H9 (cell line): Measurements from ENCODE around the gene MAP1LC3B. TPM values are rescaled to one million over a fixed set of nuclear protein-coding genes. Genes with fewer than 3 reads are reported as not detected.

Source experiments
- DNase-seq: peaks from one replicate; pipeline ENCODE4 v3.0.0-alpha.2; 2017
- H2AFZ ChIP-seq: one replicate; pipeline ENCODE4 v1.6.1; 2013; ENCODE audit warnings: mild to moderate bottlenecking, low read length, control low read depth, moderate library complexity
- H2AK5ac ChIP-seq: 2 replicates; pipeline ENCODE4 v1.6.1; 2013; ENCODE audit warnings: low read length, control low read depth, mixed read lengths; ENCODE audit not compliant: insufficient read length
- H2BK120ac ChIP-seq: one replicate; pipeline ENCODE4 v1.6.1; 2013; ENCODE audit warnings: low read depth, mild to moderate bottlenecking, low read length, control low read depth, inconsistent platforms; ENCODE audit not compliant: poor library complexity, severe bottlenecking
- H2BK12ac ChIP-seq: 2 replicates; pipeline ENCODE4 v1.6.1; 2013; ENCODE audit warnings: low read length, control low read depth, mixed read lengths, low read depth; ENCODE audit not compliant: insufficient read length
- H2BK15ac ChIP-seq: 2 replicates; pipeline ENCODE4 v1.6.1; 2013; ENCODE audit warnings: low read depth, low read length, control low read depth
- H2BK20ac ChIP-seq: one replicate; pipeline ENCODE4 v1.6.1; 2013; ENCODE audit warnings: low read depth, mild to moderate bottlenecking, low read length, control low read depth, inconsistent platforms; ENCODE audit not compliant: poor library complexity, severe bottlenecking
- H2BK5ac ChIP-seq: 2 replicates; pipeline ENCODE4 v1.6.1; 2013; ENCODE audit warnings: low read length, control low read depth, mixed read lengths; ENCODE audit not compliant: insufficient read length
- H3K14ac ChIP-seq: 2 replicates; pipeline ENCODE4 v1.6.1; 2013; ENCODE audit warnings: low read length, control low read depth; ENCODE audit not compliant: insufficient read depth
- H3K18ac ChIP-seq: 2 replicates; pipeline ENCODE4 v1.6.1; 2013; ENCODE audit warnings: low read depth, mild to moderate bottlenecking, mixed read lengths, low read length, control low read depth; ENCODE audit not compliant: insufficient read length
- H3K23ac ChIP-seq: 2 replicates; pipeline ENCODE4 v1.6.1; 2013; ENCODE audit warnings: low read length, control low read depth, mixed read lengths, low read depth; ENCODE audit not compliant: insufficient read length
- H3K23me2 ChIP-seq: 2 replicates; pipeline ENCODE4 v1.6.1; 2013; ENCODE audit warnings: low read depth, mild to moderate bottlenecking, mixed read lengths, low read length, control low read depth; ENCODE audit not compliant: insufficient read length, poor library complexity, severe bottlenecking
- H3K27ac ChIP-seq: 2 replicates; pipeline ENCODE4 v1.5.1; 2013; ENCODE audit warnings: low read length, control low read depth, mixed read lengths, low read depth; ENCODE audit not compliant: insufficient read length
- H3K27me3 ChIP-seq: 2 replicates; pipeline ENCODE4 v1.6.1; 2013; ENCODE audit warnings: low read length, control low read depth, inconsistent platforms; ENCODE audit not compliant: insufficient read depth
- H3K4ac ChIP-seq: 2 replicates; pipeline ENCODE4 v1.6.1; 2013; ENCODE audit warnings: low read depth, mild to moderate bottlenecking, control low read depth, inconsistent platforms, low read length, moderate library complexity
- H3K4me1 ChIP-seq: 2 replicates; pipeline ENCODE4 v1.6.1; 2013; ENCODE audit warnings: low read length, control low read depth, inconsistent platforms; ENCODE audit not compliant: insufficient read depth
- H3K4me2 ChIP-seq: 2 replicates; pipeline ENCODE4 v1.6.1; 2013; ENCODE audit warnings: low read length, control low read depth, mixed read lengths; ENCODE audit not compliant: insufficient read length, insufficient read depth
- H3K56ac ChIP-seq: 2 replicates; pipeline ENCODE4 v1.6.1; 2013; ENCODE audit warnings: low read depth, mild to moderate bottlenecking, mixed read lengths, low read length, control low read depth; ENCODE audit not compliant: insufficient read length
- H3K79me1 ChIP-seq: 2 replicates; pipeline ENCODE4 v1.6.1; 2013; ENCODE audit warnings: low read depth, mild to moderate bottlenecking, moderate library complexity, low read length, control low read depth, inconsistent platforms; ENCODE audit not compliant: insufficient read depth, poor library complexity, severe bottlenecking
- H3K79me2 ChIP-seq: 2 replicates; pipeline ENCODE4 v1.6.1; 2013; ENCODE audit warnings: low read length, control low read depth, inconsistent platforms; ENCODE audit not compliant: insufficient read depth
- H3K9ac ChIP-seq: 2 replicates; pipeline ENCODE4 v1.6.1; 2013; ENCODE audit warnings: low read length, control low read depth, mixed read lengths; ENCODE audit not compliant: insufficient read length; ENCODE audit errors: extremely low read depth
- H3K9me3 ChIP-seq: one replicate; pipeline ENCODE4 v1.6.1; 2013; ENCODE audit warnings: low read depth, low read length, inconsistent platforms; ENCODE audit not compliant: control insufficient read depth
- H3T11ph ChIP-seq: one replicate; pipeline ENCODE4 v1.6.1; 2013; ENCODE audit warnings: mild to moderate bottlenecking, low read length, control low read depth, inconsistent platforms
- H4K20me1 ChIP-seq: one replicate; pipeline ENCODE4 v1.6.1; 2013; ENCODE audit not compliant: control insufficient read depth, insufficient read length, insufficient read depth
- H4K5ac ChIP-seq: 2 replicates; pipeline ENCODE4 v1.6.1; 2013; ENCODE audit warnings: low read depth, mild to moderate bottlenecking, mixed read lengths, low read length, control low read depth; ENCODE audit not compliant: insufficient read length
- H4K8ac ChIP-seq: replicated peaks from 2 replicates; pipeline ENCODE4 v1.6.1; 2013; ENCODE audit warnings: low read length, control low read depth, mixed read lengths, low read depth; ENCODE audit not compliant: insufficient read length
- H4K91ac ChIP-seq: 2 replicates; pipeline ENCODE4 v1.6.1; 2013; ENCODE audit warnings: low read depth, mild to moderate bottlenecking, moderate library complexity, mixed read lengths, low read length, control low read depth; ENCODE audit not compliant: insufficient read length
- H3K27ac Mint-ChIP-seq, 3 experiments: 2 replicates in 2 of 3; 3 replicates in 1 of 3; pipeline ENCODE4 v1.8.0; 2020 to 2021; ENCODE audit warnings: mixed read lengths in 3 of 3, mild to moderate bottlenecking in 1 of 3, moderate library complexity in 1 of 3
- H3K27me3 Mint-ChIP-seq: 2 replicates; pipeline ENCODE4 v1.8.0; 2021; ENCODE audit warnings: low read depth, mild to moderate bottlenecking, moderate library complexity, mixed read lengths
- H3K36me3 Mint-ChIP-seq, 3 experiments: 2 replicates in 2 of 3; 3 replicates in 1 of 3; pipeline ENCODE4 v1.8.0; 2020 to 2021; ENCODE audit warnings: low read depth in 3 of 3, mixed read lengths in 3 of 3; ENCODE audit not compliant: insufficient read depth in 1 of 3
- H3K4me1 Mint-ChIP-seq, 2 experiments: 2 replicates each; pipeline ENCODE4 v1.8.0; 2020; ENCODE audit warnings: mixed read lengths in 2 of 2
- H3K4me3 Mint-ChIP-seq, 2 experiments: 2 replicates in 1 of 2; 3 replicates in 1 of 2; pipeline ENCODE4 v1.8.0; 2020 to 2021; ENCODE audit warnings: mild to moderate bottlenecking in 2 of 2, mixed read lengths in 2 of 2, moderate library complexity in 1 of 2
- H3K9me3 Mint-ChIP-seq, 2 experiments: 2 replicates in 1 of 2; 3 replicates in 1 of 2; pipeline ENCODE4 v1.8.0; 2020; ENCODE audit warnings: mild to moderate bottlenecking in 2 of 2, mixed read lengths in 2 of 2, moderate library complexity in 1 of 2
- WGBS: extraction: QIAGEN DNeasy Blood & Tissue Kit; methylation state at CpG from one replicate; pipeline ENCODE4 v1.1.7; 2013; ENCODE audit warnings: missing lambda C conversion rate, low lambda C conversion rate, mixed read lengths; ENCODE audit not compliant: insufficient read length; ENCODE audit errors: extremely low coverage; 5-methylcytosine and 5-hydroxymethylcytosine counted together
- total RNA-seq: library from RNA; stranded (reverse); gene quantifications from 2 replicates; pipeline ENCODE4 v1.2.1, GENCODE V29; 2021
- TF ChIP-seq, protein P1 (sequence below): fragments of 200-600 bp; sonication (generic); conservative IDR thresholded peaks from 3 replicates; pipeline ENCODE4 v1.8.0; 2021; ENCODE audit warnings: antibody characterized with exemption, mild to moderate bottlenecking

MAP1LC3B gene
- total RNA-seq, 1 experiment from 2014 or later: 47.1 TPM

DNA sequence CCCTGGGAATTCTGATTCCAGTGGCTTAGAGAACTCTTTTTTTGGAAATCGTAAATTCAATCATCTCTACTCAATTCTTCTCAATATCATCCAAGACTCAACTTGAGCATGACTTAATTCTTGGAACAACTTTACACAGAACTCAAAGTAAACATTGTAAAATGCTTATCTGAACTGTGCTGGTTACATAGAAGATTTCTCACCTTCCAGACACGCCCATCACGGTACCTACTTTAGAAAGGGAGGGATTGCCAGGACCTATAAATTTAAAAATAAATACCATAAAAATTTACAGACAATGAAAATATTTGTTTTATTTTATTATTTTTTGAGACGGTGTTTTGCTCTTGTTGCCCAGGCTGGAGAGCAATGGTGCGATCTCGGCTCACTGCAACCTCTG, 26.5 kb downstream of the MAP1LC3B start:
- Histone ChIP-seq H3K18ac (no peak overlapping the region), H2BK15ac (no peak overlapping the region), H3K27me3 (no peaks in the 10 kb centered on the region), H3K56ac (no peak overlapping the region), H2BK12ac (no peak overlapping the region), H2BK20ac (no peak overlapping the region), H4K91ac (no peak overlapping the region), H2BK120ac (no peak overlapping the region), H3K4me2 (no peak overlapping the region), H3K23me2 (no peaks in the 10 kb centered on the region), H4K20me1 (peaks cover 2% of the 10 kb centered on the region), H4K5ac (no peak overlapping the region), H3T11ph (no peak overlapping the region), H2AFZ (no peak overlapping the region), H2AK5ac (no peak overlapping the region), H3K9me3 (no peaks in the 10 kb centered on the region), H3K9ac (no peak overlapping the region), H4K8ac (no peak overlapping the region), H3K4me1 (no peaks in the 10 kb centered on the region), H2BK5ac (no peak overlapping the region), H3K79me2 (no peaks in the 10 kb centered on the region), H3K4ac (no peak overlapping the region), H3K27ac (no peak overlapping the region), H3K23ac (no peak overlapping the region), H3K79me1 (no peaks in the 10 kb centered on the region), H3K14ac (no peak overlapping the region)
- H3K27ac Mint-ChIP-seq: no peak overlapping the region
- peaks cover 25 to 65% (median 62%) of the 10 kb centered on the region in 3 experiments for H3K36me3 Mint-ChIP-seq
- H3K4me1 Mint-ChIP-seq: peaks cover 14 to 19% of the 10 kb centered on the region in 2 experiments
- WGBS: no CpG with 5 or more reads among the region's 6 CpGs
- TF ChIP-seq, protein P1, sequence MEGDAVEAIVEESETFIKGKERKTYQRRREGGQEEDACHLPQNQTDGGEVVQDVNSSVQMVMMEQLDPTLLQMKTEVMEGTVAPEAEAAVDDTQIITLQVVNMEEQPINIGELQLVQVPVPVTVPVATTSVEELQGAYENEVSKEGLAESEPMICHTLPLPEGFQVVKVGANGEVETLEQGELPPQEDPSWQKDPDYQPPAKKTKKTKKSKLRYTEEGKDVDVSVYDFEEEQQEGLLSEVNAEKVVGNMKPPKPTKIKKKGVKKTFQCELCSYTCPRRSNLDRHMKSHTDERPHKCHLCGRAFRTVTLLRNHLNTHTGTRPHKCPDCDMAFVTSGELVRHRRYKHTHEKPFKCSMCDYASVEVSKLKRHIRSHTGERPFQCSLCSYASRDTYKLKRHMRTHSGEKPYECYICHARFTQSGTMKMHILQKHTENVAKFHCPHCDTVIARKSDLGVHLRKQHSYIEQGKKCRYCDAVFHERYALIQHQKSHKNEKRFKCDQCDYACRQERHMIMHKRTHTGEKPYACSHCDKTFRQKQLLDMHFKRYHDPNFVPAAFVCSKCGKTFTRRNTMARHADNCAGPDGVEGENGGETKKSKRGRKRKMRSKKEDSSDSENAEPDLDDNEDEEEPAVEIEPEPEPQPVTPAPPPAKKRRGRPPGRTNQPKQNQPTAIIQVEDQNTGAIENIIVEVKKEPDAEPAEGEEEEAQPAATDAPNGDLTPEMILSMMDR: no peak
- no peak overlapping the region for H3K4me3 Mint-ChIP-seq
- no peak for DNase-seq
- no peaks in the 10 kb centered on the region; a peak in 1 of 5 replicates for H3K9me3 Mint-ChIP-seq
- no peaks in the 10 kb centered on the region for H3K27me3 Mint-ChIP-seq
